Measurements from ENCODE around the gene RIC8B. TPM values are rescaled to one million over a fixed set of nuclear protein-coding genes. Genes with fewer than 3 reads are reported as not detected.

RIC8B gene
- total RNA-seq, 2 donors from 2014 or later, result 19.6 to 23.3 TPM

- H3K36me3 Mint-ChIP-seq (ENCODE audit: low read depth), result no peaks in the 10 kb centered on the region
- no peak for DNase-seq
- no peaks in the 10 kb centered on the region for H3K27me3 Mint-ChIP-seq (ENCODE audit: insufficient read depth)
Observed at GRCh38 chr12:106750524-106750923, 24.0 kb upstream of the RIC8B start.

GRCh38 chr12:106753526-106753925 is 21.0 kb upstream of the RIC8B start:
- Mint-ChIP-seq H3K9me3 (no peaks in the 10 kb centered on the region), H3K4me1 (peaks cover 5% of the 10 kb centered on the region), H3K36me3 (ENCODE audit: low read depth) (no peaks in the 10 kb centered on the region), H3K4me3 (no peak overlapping the region), H3K27ac (no peak overlapping the region), H3K27me3 (ENCODE audit: insufficient read depth) (no peaks in the 10 kb centered on the region)
- no peak for TF ChIP-seq CTCF (conservative IDR thresholded peaks at IDR 0.05)
- no peaks in the 10 kb centered on the region for H3K36me3 ChIP-seq (ENCODE audit: control insufficient read depth, insufficient read depth, low read length)
- no peaks in the 10 kb centered on the region for H3K4me1 ChIP-seq (ENCODE audit: control insufficient read depth, insufficient read depth, low read length)
- 93 to 95% methylated on average over 5 to 7 of the region's 7 CpGs for WGBS, 2 experiments (ENCODE audit: insufficient coverage in 1 of 2, insufficient read length in 1 of 2)
- no peaks in the 10 kb centered on the region for H3K27me3 ChIP-seq (ENCODE audit: control insufficient read depth, insufficient read depth, low read length, poor library complexity, severe bottlenecking)
- H3K4me3 ChIP-seq (ENCODE audit: low read length), result no peak overlapping the region
- no peak overlapping the region for H3K9ac ChIP-seq (ENCODE audit: extremely low read depth, low read length, poor library complexity, severe bottlenecking)
- H3K9me3 ChIP-seq (ENCODE audit: control insufficient read depth, low read length), result no peaks in the 10 kb centered on the region
- no peak for DNase-seq
- H3K27ac ChIP-seq (ENCODE audit: low read depth, low read length), result no peak overlapping the region

More at GRCh38 chr12:106750524-106750923, 24.0 kb upstream of the RIC8B start:
- Mint-ChIP-seq H3K4me1 (no peaks in the 10 kb centered on the region), H3K27ac (no peak overlapping the region), H3K9me3 (no peaks in the 10 kb centered on the region), H3K4me3 (no peak overlapping the region)
- 92 to 100% methylated on average over 2 of the region's 3 CpGs for WGBS, 2 experiments (ENCODE audit: insufficient coverage in 1 of 2, insufficient read length in 1 of 2)
- H3K4me1 ChIP-seq (ENCODE audit: control insufficient read depth, insufficient read depth, low read length), result no peaks in the 10 kb centered on the region
- no peak overlapping the region for H3K9ac ChIP-seq (ENCODE audit: extremely low read depth, low read length, poor library complexity, severe bottlenecking)
- no peak for TF ChIP-seq CTCF (conservative IDR thresholded peaks at IDR 0.05)
- no peaks in the 10 kb centered on the region for H3K27me3 ChIP-seq (ENCODE audit: control insufficient read depth, insufficient read depth, low read length, poor library complexity, severe bottlenecking)
- no peak overlapping the region for H3K4me3 ChIP-seq (ENCODE audit: low read length)
- H3K9me3 ChIP-seq (ENCODE audit: control insufficient read depth, low read length), result no peaks in the 10 kb centered on the region
- no peaks in the 10 kb centered on the region for H3K36me3 ChIP-seq (ENCODE audit: control insufficient read depth, insufficient read depth, low read length)
- no peak overlapping the region for H3K27ac ChIP-seq (ENCODE audit: low read depth, low read length)

GRCh38 chr12:106754331-106754730 is 20.2 kb upstream of the RIC8B start:
- no peaks in the 10 kb centered on the region for H3K9me3 ChIP-seq (ENCODE audit: control insufficient read depth, low read length)
- H3K36me3 ChIP-seq (ENCODE audit: control insufficient read depth, insufficient read depth, low read length), result no peaks in the 10 kb centered on the region
- no peak overlapping the region for H3K27ac ChIP-seq (ENCODE audit: low read depth, low read length)
- Mint-ChIP-seq H3K9me3 (no peaks in the 10 kb centered on the region), H3K4me1 (peaks cover 8% of the 10 kb centered on the region), H3K36me3 (ENCODE audit: low read depth) (no peaks in the 10 kb centered on the region), H3K27me3 (ENCODE audit: insufficient read depth) (peaks cover 2% of the 10 kb centered on the region), H3K4me3 (no peak overlapping the region), H3K27ac (no peak overlapping the region)
- TF ChIP-seq CTCF (conservative IDR thresholded peaks at IDR 0.05), result no peak
- no peak overlapping the region for H3K9ac ChIP-seq (ENCODE audit: extremely low read depth, low read length, poor library complexity, severe bottlenecking)
- H3K27me3 ChIP-seq (ENCODE audit: control insufficient read depth, insufficient read depth, low read length, poor library complexity, severe bottlenecking), result no peaks in the 10 kb centered on the region
- no peak for DNase-seq
- no peaks in the 10 kb centered on the region for H3K4me1 ChIP-seq (ENCODE audit: control insufficient read depth, insufficient read depth, low read length)
- 92 to 100% methylated on average over 1 of the region's 1 CpG for WGBS, 2 experiments (ENCODE audit: insufficient coverage in 1 of 2, insufficient read length in 1 of 2)
- H3K4me3 ChIP-seq (ENCODE audit: low read length), result no peak overlapping the region

Data from endodermal cell (in vitro differentiated cells).